Muscle layer of colon (tissue), 2 donors: Measurements from ENCODE around the gene HSD17B13.
"Not testable (repeated sequence)": the region's sequence is repeated elsewhere in the genome, so short reads cannot be mapped to it uniquely, and the experiment has no call there.

Experiments
- H3K27ac ChIP-seq: one replicate; pipeline ENCODE4 v1.7.0; 2013; ENCODE audit warnings: low read depth, mild to moderate bottlenecking, low read length, moderate library complexity
- H3K27me3 ChIP-seq, 2 donors: one replicate each; pipeline ENCODE4 v1.7.0; 2013; ENCODE audit warnings: low read length in 2 of 2, mild to moderate bottlenecking in 2 of 2; ENCODE audit not compliant: insufficient read depth in 2 of 2, control insufficient read depth in 1 of 2
- H3K36me3 ChIP-seq: one replicate; pipeline ENCODE4 v1.7.0; 2013; ENCODE audit warnings: mild to moderate bottlenecking, low read length; ENCODE audit not compliant: insufficient read depth
- H3K4me1 ChIP-seq: one replicate; pipeline ENCODE4 v1.7.0; 2013; ENCODE audit warnings: mild to moderate bottlenecking, low read length; ENCODE audit not compliant: insufficient read depth
- H3K4me3 ChIP-seq, 2 donors: one replicate each; pipeline ENCODE4 v1.7.0; 2013; ENCODE audit warnings: low read length in 2 of 2, low read depth in 1 of 2, mild to moderate bottlenecking in 1 of 2, moderate library complexity in 1 of 2
- H3K9ac ChIP-seq: one replicate; pipeline ENCODE4 v1.7.0; 2013; ENCODE audit warnings: low read length
- H3K9me3 ChIP-seq: one replicate; pipeline ENCODE4 v1.7.0; 2013; ENCODE audit warnings: mild to moderate bottlenecking, low read length
- donor health status: abdominal sarcoma.
- donor health status: Adenocarcinoma of cecum.

The HSD17B13 gene

DNA sequence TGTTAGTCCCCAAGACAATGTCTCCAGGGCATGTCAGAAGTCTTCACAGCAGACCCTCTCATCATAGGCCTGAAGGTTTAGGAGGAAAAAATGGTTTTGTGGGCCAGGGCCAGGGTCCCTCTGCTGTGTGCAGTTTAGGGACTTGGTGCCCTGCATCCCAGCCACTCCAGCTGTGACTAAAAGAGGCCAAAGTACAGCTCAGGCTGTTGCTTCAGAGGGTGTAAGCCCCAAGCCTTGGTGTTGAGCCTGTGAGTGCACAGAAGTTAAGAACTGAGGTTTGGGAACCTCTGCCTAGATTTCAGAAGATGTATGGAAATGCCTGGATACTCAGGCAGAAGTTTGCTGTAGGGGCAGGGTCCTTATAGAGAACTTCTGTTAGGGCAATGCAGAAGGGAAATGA is 38.4 kb downstream of the HSD17B13 start:
- H3K27me3 ChIP-seq, H3K27ac ChIP-seq, H3K36me3 ChIP-seq, H3K9me3 ChIP-seq, H3K4me1 ChIP-seq, H3K4me3 ChIP-seq, H3K9ac ChIP-seq: not testable (repeated sequence)

DNA sequence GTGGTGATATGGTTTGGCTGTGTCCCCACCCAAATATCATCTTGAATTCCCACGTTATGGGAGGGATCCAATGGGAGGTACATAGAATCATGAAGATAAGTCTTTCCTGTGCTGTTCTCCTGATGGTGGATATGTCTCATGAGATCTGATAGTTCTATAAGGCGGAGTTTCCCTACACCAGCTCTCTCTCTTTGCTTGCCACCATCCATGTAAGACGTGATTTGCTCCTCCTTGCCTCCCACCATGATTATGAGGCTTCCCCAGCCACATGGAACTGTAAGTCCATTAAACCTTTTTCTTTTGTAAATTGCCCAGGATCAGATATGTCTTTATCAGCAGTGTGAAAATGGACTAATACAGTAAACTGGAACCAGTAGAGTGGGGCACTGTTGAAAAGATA is 39.5 kb downstream of the HSD17B13 start:
- Histone ChIP-seq H3K9me3 (no peaks in the 10 kb centered on the region), H3K4me1 (no peaks in the 10 kb centered on the region), H3K27ac (no peak overlapping the region), H3K4me3 (no peak overlapping the region), H3K9ac (no peak overlapping the region), H3K27me3 (no peaks in the 10 kb centered on the region), H3K36me3 (no peaks in the 10 kb centered on the region)

DNA sequence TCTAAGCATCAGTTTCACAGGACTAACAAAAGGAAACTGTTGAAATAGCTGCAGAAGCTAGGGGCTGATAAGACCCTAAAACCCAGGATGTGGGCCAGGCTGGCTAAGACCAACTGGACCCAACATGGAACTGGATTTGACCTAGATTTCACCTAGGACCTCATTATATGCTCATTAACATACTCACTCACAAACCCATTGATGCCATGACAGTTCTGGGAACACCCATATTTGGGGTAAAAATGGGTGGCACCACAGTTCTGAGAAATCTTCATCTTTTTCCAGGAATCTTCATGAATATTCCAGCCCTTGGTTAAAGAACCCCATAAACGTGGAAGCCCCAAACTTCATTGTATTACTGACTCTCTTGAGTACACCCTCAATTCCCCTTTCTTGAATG is 41.1 kb downstream of the HSD17B13 start:
- no peak overlapping the region for H3K27ac ChIP-seq
- no peaks in the 10 kb centered on the region for H3K9me3 ChIP-seq
- H3K36me3 ChIP-seq: no peaks in the 10 kb centered on the region
- no peaks in the 10 kb centered on the region for H3K4me1 ChIP-seq
- no peak overlapping the region for H3K4me3 ChIP-seq
- H3K9ac ChIP-seq: no peak overlapping the region
- no peaks in the 10 kb centered on the region for H3K27me3 ChIP-seq

DNA sequence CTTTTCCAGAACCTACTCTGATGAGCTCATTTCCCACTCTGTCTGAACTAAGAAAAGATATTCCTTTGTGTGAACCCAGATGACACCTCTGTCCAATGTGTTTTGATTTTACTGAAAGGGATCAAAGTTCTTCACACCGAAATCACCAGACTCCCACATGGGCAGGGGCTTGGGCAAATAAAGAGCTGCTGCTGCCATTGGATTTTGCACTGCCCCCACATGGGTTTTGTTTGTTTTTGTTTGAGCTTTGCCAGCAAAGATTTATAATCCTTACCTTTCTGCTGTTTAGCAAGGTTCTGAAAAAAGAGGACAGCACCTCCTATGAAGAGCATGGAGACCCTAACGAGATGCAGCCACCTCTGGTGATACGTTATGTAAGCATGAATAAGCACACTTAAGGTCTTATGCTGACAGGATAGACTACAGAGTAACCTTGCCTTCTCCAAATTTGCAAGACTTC is 44.3 kb downstream of the HSD17B13 start:
- Histone ChIP-seq H3K27me3 (no peaks in the 10 kb centered on the region), H3K36me3 (no peaks in the 10 kb centered on the region), H3K9me3 (no peaks in the 10 kb centered on the region), H3K4me1 (no peaks in the 10 kb centered on the region), H3K27ac (no peak overlapping the region), H3K9ac (no peak overlapping the region), H3K4me3 (no peak overlapping the region)

DNA sequence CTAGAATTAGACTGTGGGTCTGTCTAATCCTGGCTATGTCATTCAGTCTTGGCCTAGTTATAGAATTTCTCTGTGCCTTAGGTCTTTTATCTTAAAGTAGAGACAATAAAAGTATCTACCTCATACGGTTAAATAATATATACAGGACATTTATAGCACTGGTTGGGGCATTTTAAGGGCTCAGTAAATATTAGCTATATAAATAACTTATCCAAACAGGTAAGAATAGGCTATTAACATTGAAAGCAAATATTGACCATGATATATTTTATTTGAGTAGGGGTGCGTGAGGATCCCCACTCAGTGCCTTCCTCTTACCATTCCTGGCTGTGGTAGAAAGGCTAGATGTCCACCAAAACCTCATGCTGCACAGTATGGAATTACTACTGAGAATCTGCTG is 47.4 kb downstream of the HSD17B13 start:
- no peaks in the 10 kb centered on the region for H3K27me3 ChIP-seq
- no peak overlapping the region for H3K9ac ChIP-seq
- H3K4me3 ChIP-seq: no peak overlapping the region
- no peaks in the 10 kb centered on the region for H3K9me3 ChIP-seq
- H3K36me3 ChIP-seq: no peaks in the 10 kb centered on the region
- no peaks in the 10 kb centered on the region for H3K4me1 ChIP-seq
- H3K27ac ChIP-seq: no peak overlapping the region

DNA sequence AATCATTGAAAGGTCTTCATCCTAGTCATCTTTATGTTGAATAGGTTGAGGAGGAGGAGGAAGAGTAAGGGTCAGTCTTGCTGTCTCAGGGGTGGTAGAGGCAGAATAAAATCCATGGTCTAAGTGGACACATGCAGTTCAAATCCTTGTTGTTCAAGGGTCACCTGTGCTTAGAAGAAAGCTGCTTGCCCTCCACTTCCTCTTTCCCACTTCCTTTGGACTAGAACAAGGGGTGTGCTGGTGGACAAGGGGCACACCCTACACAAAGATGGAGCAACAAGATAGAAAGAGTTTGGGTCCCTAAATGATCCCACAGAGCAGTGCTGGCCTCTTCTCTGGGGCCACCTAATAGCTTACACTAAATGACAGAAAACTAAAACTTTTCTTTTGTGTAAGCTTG is 47.9 kb downstream of the HSD17B13 start:
- H3K9ac ChIP-seq: no peak overlapping the region
- no peak overlapping the region for H3K27ac ChIP-seq
- H3K27me3 ChIP-seq: no peaks in the 10 kb centered on the region
- H3K4me1 ChIP-seq: no peaks in the 10 kb centered on the region
- no peaks in the 10 kb centered on the region for H3K36me3 ChIP-seq
- no peaks in the 10 kb centered on the region for H3K9me3 ChIP-seq
- no peak overlapping the region for H3K4me3 ChIP-seq

DNA sequence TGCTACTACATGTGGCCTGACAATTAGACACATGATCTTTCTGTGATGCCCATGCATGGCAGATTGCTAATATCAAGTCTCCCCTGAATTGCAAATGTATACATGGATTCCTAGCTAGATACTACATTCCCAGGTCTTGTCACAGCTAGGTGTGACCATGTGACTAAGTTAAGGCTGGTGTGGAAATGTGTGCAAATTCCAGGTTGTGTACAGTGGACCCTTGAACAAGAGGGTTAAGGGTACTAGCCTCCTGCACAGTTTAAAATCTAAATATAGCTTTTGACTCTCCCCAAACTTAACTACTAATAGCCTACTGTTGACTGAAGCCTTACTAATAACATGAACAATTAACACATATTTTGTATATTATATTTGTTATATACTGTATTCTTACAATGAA is 48.4 kb downstream of the HSD17B13 start:
- no peaks in the 10 kb centered on the region for H3K9me3 ChIP-seq
- H3K27ac ChIP-seq: no peak overlapping the region
- H3K4me3 ChIP-seq: no peak overlapping the region
- no peaks in the 10 kb centered on the region for H3K36me3 ChIP-seq
- H3K4me1 ChIP-seq: no peaks in the 10 kb centered on the region
- no peak overlapping the region for H3K9ac ChIP-seq
- no peaks in the 10 kb centered on the region for H3K27me3 ChIP-seq

DNA sequence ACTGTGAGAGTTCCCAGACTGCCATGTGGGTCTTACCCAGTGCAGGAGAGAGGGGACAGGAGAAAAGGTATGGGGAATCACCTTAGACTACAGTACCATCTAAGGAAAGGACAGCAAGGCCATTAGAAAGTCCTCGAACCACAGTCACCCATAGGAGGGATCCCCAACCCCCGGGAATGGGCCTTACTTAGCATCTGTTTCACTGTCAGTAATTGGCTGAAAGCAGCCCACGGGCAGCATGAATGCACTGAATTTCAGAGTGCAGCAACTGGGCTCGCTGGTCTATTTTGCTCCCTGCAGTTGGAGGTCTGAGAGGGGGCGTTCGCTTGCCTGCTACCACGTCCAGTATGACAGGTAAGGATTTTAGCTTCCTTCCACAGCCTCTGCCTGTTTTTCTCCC is 51.9 kb downstream of the HSD17B13 start:
- Histone ChIP-seq H3K9ac (no peak overlapping the region), H3K36me3 (no peaks in the 10 kb centered on the region), H3K4me3 (no peak overlapping the region), H3K27ac (no peak overlapping the region), H3K4me1 (no peaks in the 10 kb centered on the region), H3K27me3 (no peaks in the 10 kb centered on the region), H3K9me3 (no peaks in the 10 kb centered on the region)

DNA sequence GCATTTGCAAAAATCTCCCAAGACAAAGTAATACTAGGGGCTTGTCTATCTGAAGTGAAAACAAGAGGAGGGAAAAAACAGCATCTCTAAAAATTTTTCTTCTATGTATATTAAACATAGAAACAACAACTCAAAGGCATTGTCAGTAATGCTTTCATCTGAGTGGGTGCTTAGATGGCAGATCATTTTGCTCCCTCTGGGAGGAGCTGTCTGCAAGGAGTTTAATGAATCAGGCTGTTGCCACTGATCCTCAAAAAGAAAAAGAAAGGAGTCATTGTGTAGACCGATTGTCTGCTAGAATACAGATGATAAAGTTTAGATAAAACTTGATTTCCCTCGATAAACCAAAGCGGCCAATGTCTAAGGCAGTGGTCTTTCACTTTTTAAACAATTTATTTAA is 52.5 kb downstream of the HSD17B13 start:
- H3K4me1 ChIP-seq: no peaks in the 10 kb centered on the region
- no peak overlapping the region for H3K9ac ChIP-seq
- no peak overlapping the region for H3K4me3 ChIP-seq
- no peaks in the 10 kb centered on the region for H3K9me3 ChIP-seq
- no peaks in the 10 kb centered on the region for H3K36me3 ChIP-seq
- H3K27ac ChIP-seq: no peak overlapping the region
- no peaks in the 10 kb centered on the region for H3K27me3 ChIP-seq

DNA sequence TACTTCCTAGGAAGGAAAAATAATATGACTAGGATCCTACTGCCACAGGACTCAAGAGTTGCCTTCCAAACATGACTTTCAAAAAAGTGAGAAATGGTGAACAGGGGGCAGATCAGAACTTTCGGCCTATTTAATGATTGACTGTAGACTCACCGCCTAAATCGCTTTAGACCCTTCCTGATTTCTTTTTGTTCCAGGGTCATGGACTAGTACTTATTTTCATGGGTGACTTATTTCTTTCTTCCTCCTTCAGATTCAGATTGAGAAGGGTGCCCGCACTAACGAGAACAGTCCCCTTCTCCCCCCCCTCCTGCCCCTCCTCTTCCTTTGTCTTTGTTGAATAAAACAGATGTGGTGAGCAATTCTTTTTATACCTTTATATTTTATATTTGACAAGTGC is 54.3 kb downstream of the HSD17B13 start:
- Histone ChIP-seq H3K27me3 (no peaks in the 10 kb centered on the region), H3K9me3 (no peaks in the 10 kb centered on the region), H3K4me3 (no peak overlapping the region), H3K9ac (no peak overlapping the region), H3K4me1 (no peaks in the 10 kb centered on the region), H3K36me3 (no peaks in the 10 kb centered on the region), H3K27ac (no peak overlapping the region)

DNA sequence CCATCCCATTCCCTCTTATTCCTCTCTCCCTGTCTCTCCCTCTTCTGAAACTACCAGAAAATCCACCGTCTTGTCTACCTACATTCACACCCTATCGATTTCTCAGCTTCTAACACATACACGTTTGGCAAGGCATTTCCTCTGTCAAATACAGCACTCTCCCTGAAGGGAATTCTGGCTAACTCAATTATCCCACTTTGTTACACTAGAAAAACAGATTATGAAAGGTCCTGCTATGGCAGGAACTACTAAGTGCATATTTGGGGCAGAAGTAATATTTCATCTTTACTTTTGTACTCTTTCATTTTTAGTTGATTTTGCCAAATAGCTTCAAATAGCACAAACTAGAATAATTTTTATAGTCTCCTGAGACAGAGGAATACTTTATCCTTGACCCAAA is 55.7 kb downstream of the HSD17B13 start:
- H3K27ac ChIP-seq: no peak overlapping the region
- H3K36me3 ChIP-seq: no peaks in the 10 kb centered on the region
- no peaks in the 10 kb centered on the region for H3K4me1 ChIP-seq
- H3K9ac ChIP-seq: no peak overlapping the region
- H3K9me3 ChIP-seq: no peaks in the 10 kb centered on the region
- H3K27me3 ChIP-seq: no peaks in the 10 kb centered on the region
- H3K4me3 ChIP-seq: no peak overlapping the region

DNA sequence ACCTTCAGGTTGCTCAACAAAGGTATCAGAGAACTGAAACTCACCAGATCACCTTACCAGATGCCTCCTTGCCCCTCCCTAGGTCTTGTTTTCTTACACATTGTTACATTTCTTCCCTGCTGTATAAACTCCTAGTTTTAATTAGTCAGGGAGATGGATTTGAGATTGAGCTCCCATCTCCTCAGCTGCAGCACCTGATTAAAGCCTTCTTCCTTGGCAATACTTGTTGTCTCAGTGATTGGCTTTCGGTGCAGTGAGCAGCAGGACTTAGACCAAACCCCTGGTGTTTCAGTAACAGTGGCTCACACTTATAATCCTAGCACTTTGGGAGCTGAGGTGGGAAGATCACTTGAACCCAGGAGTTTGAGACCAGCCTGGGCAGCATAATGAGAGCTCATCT is 59.8 kb downstream of the HSD17B13 start:
- Histone ChIP-seq H3K27ac (no peak overlapping the region), H3K27me3 (no peaks in the 10 kb centered on the region), H3K9ac (no peak overlapping the region), H3K4me3 (no peak overlapping the region), H3K4me1 (no peaks in the 10 kb centered on the region), H3K36me3 (no peaks in the 10 kb centered on the region), H3K9me3 (no peaks in the 10 kb centered on the region)
